ENCODE data around the gene ZFAND2B. TPM values are rescaled to one million over a fixed set of nuclear protein-coding genes. Genes with fewer than 3 reads are reported as not detected.

Gene ZFAND2B
- total and polyA plus RNA-seq, 2 donors, result 15.3 to 38.2 TPM

GRCh38 chr2:219229305-219230058 is 22.9 kb downstream of the ZFAND2B start, which contains the start of the genes ANKZF1 and ATG9A:
Gene ANKZF1, plus strand, starts transcription at chr2:219229806. Its CDS starts 452 bp downstream, at chr2:219230258.
Gene ATG9A, minus strand, starts transcription at chr2:219229636. Its CDS starts 1,612 bp downstream, at chr2:219228024.
- Histone ChIP-seq H3K4me1 (ENCODE audit: insufficient read depth) (no peaks in the 10 kb centered on the region), H3K36me3 (ENCODE audit: insufficient read depth) (peaks cover 8% of the 10 kb centered on the region), H3K4me3 (ENCODE audit: low read depth, low read length) (peak within 1 kb of the TSS; percentile 90), H3K27ac (ENCODE audit: low read depth) (peak within 1 kb of the TSS; percentile 91)
- under 1% methylated on average over 80 of the region's 80 CpGs for WGBS
- peak; percentile 99 for DNase-seq (ENCODE audit: extremely low spot score)

- peak overlapping the region; percentile 56 for H3K4me3 ChIP-seq (ENCODE audit: low read depth, low read length)
- DNase-seq (ENCODE audit: extremely low spot score), result no peak
- H3K4me1 ChIP-seq (ENCODE audit: insufficient read depth), result no peaks in the 10 kb centered on the region
- under 1% methylated on average over 24 of the region's 24 CpGs for WGBS
- H3K27ac ChIP-seq (ENCODE audit: low read depth), result peak overlapping the region; percentile 85
- peaks cover 10% of the 10 kb centered on the region for H3K36me3 ChIP-seq (ENCODE audit: insufficient read depth)
Measured at GRCh38 chr2:219230059-219230540, 23.5 kb downstream of the ZFAND2B start.

- H3K27ac ChIP-seq (ENCODE audit: low read depth), result no peak overlapping the region
- WGBS, result 91% methylated on average over 3 of the region's 3 CpGs
- no peak for DNase-seq (ENCODE audit: extremely low spot score)
- H3K4me1 ChIP-seq (ENCODE audit: insufficient read depth), result no peaks in the 10 kb centered on the region
- H3K36me3 ChIP-seq (ENCODE audit: insufficient read depth), result peaks cover 10% of the 10 kb centered on the region
- H3K4me3 ChIP-seq (ENCODE audit: low read depth, low read length), result no peak overlapping the region
Measured at GRCh38 chr2:219234331-219234730, 27.7 kb downstream of the ZFAND2B start.

GRCh38 chr2:219243291-219243761 is 36.7 kb downstream of the ZFAND2B start:
- 39% methylated on average over 28 of the region's 28 CpGs for WGBS
- H3K27ac ChIP-seq (ENCODE audit: low read depth), result peak overlapping the region; percentile 25
- no peaks in the 10 kb centered on the region for H3K36me3 ChIP-seq (ENCODE audit: insufficient read depth)
- no peak overlapping the region for H3K4me3 ChIP-seq (ENCODE audit: low read depth, low read length)
- DNase-seq (ENCODE audit: extremely low spot score), result no peak
- H3K4me1 ChIP-seq (ENCODE audit: insufficient read depth), result no peaks in the 10 kb centered on the region

GRCh38 chr2:219244789-219245147 is 38.2 kb downstream of the ZFAND2B start:
- no peak for DNase-seq (ENCODE audit: extremely low spot score)
- no peaks in the 10 kb centered on the region for H3K36me3 ChIP-seq (ENCODE audit: insufficient read depth)
- H3K27ac ChIP-seq (ENCODE audit: low read depth), result peak overlapping the region; percentile 85
- no peaks in the 10 kb centered on the region for H3K4me1 ChIP-seq (ENCODE audit: insufficient read depth)
- WGBS, result 42% methylated on average over 6 of the region's 6 CpGs
- H3K4me3 ChIP-seq (ENCODE audit: low read depth, low read length), result peak overlapping the region; percentile 80

- Histone ChIP-seq H3K4me1 (ENCODE audit: insufficient read depth) (no peaks in the 10 kb centered on the region), H3K4me3 (ENCODE audit: low read depth, low read length) (peak within 1 kb of the TSS; percentile 80), H3K36me3 (ENCODE audit: insufficient read depth) (no peaks in the 10 kb centered on the region), H3K27ac (ENCODE audit: low read depth) (peak within 1 kb of the TSS; percentile 95)
- peak; percentile 75 for DNase-seq (ENCODE audit: extremely low spot score)
- WGBS, result under 1% methylated on average over 46 of the region's 46 CpGs
Measured at GRCh38 chr2:219245148-219245898, 38.7 kb downstream of the ZFAND2B start, which contains the start of the genes GLB1L and STK16. Gene GLB1L, minus strand, starts transcription at chr2:219245444. Its CDS starts 1,871 bp downstream, at chr2:219243573. Gene STK16, plus strand, starts transcription at chr2:219245479. Its CDS starts 521 bp downstream, at chr2:219246000.

GRCh38 chr2:219245899-219246230 is 39.3 kb downstream of the ZFAND2B start:
- WGBS, result 13% methylated on average over 10 of the region's 10 CpGs
- H3K4me1 ChIP-seq (ENCODE audit: insufficient read depth), result no peaks in the 10 kb centered on the region
- no peaks in the 10 kb centered on the region for H3K36me3 ChIP-seq (ENCODE audit: insufficient read depth)

GRCh38 chr2:219246559-219246958 is 40.0 kb downstream of the ZFAND2B start:
- WGBS, result 95% methylated on average over 10 of the region's 10 CpGs
- no peaks in the 10 kb centered on the region for H3K4me1 ChIP-seq (ENCODE audit: insufficient read depth)
- H3K27ac ChIP-seq (ENCODE audit: low read depth), result no peak overlapping the region

More at GRCh38 chr2:219245899-219246230, 39.3 kb downstream of the ZFAND2B start:
- DNase-seq (ENCODE audit: extremely low spot score), result no peak
- Histone ChIP-seq H3K27ac (ENCODE audit: low read depth) (peak overlapping the region; percentile 95), H3K4me3 (ENCODE audit: low read depth, low read length) (peak overlapping the region; percentile 80)

GRCh38 chr2:219247678-219248642 is 41.4 kb downstream of the ZFAND2B start:
- no peak for DNase-seq (ENCODE audit: extremely low spot score)
- no peaks in the 10 kb centered on the region for H3K36me3 ChIP-seq (ENCODE audit: insufficient read depth)
- 86% methylated on average over 17 of the region's 17 CpGs for WGBS
- no peaks in the 10 kb centered on the region for H3K4me1 ChIP-seq (ENCODE audit: insufficient read depth)
- no peak overlapping the region for H3K4me3 ChIP-seq (ENCODE audit: low read depth, low read length)
- no peak overlapping the region for H3K27ac ChIP-seq (ENCODE audit: low read depth)

More at GRCh38 chr2:219246559-219246958, 40.0 kb downstream of the ZFAND2B start:
- Histone ChIP-seq H3K4me3 (ENCODE audit: low read depth, low read length) (no peak overlapping the region), H3K36me3 (ENCODE audit: insufficient read depth) (no peaks in the 10 kb centered on the region)
- DNase-seq (ENCODE audit: extremely low spot score), result no peak

GRCh38 chr2:219248845-219249202 is 42.2 kb downstream of the ZFAND2B start:
- WGBS, result 77% methylated on average over 2 of the region's 2 CpGs
- Histone ChIP-seq H3K36me3 (ENCODE audit: insufficient read depth) (no peaks in the 10 kb centered on the region), H3K27ac (ENCODE audit: low read depth) (peak overlapping the region; percentile 71), H3K4me1 (ENCODE audit: insufficient read depth) (no peaks in the 10 kb centered on the region), H3K4me3 (ENCODE audit: low read depth, low read length) (no peak overlapping the region)
- DNase-seq (ENCODE audit: extremely low spot score), result no peak

GRCh38 chr2:219249203-219249980 is 42.8 kb downstream of the ZFAND2B start:
- DNase-seq (ENCODE audit: extremely low spot score), result peak; percentile 76

GRCh38 chr2:219250049-219250781 is 43.6 kb downstream of the ZFAND2B start:
- Histone ChIP-seq H3K4me1 (ENCODE audit: insufficient read depth) (no peaks in the 10 kb centered on the region), H3K27ac (ENCODE audit: low read depth) (peak overlapping the region; percentile 71), H3K36me3 (ENCODE audit: insufficient read depth) (no peaks in the 10 kb centered on the region), H3K4me3 (ENCODE audit: low read depth, low read length) (no peak overlapping the region)
- 75% methylated on average over 22 of the region's 22 CpGs for WGBS
- DNase-seq (ENCODE audit: extremely low spot score), result no peak

More at GRCh38 chr2:219249203-219249980, 42.8 kb downstream of the ZFAND2B start:
- H3K27ac ChIP-seq (ENCODE audit: low read depth), result peak overlapping the region; percentile 71
- H3K4me1 ChIP-seq (ENCODE audit: insufficient read depth), result no peaks in the 10 kb centered on the region
- WGBS, result 24% methylated on average over 7 of the region's 7 CpGs
- no peaks in the 10 kb centered on the region for H3K36me3 ChIP-seq (ENCODE audit: insufficient read depth)
- no peak overlapping the region for H3K4me3 ChIP-seq (ENCODE audit: low read depth, low read length)

Data from urinary bladder (tissue), 4 donors.